Measurements from ENCODE around the gene CA7. TPM values are rescaled to one million over a fixed set of nuclear protein-coding genes. Genes with fewer than 3 reads are reported as not detected.

CA7 gene
- total RNA-seq (not detected in 2 replicates), polyA plus RNA-seq (not detected in 2 replicates), polyA minus RNA-seq (ENCODE audit: low replicate concordance) (not detected in 2 replicates)
- polyA plus RNA-seq (2012): not detected in 2 replicates

- H3K27ac ChIP-seq (ENCODE audit: insufficient read depth, low read length): no peak within 1 kb of the TSS
- no peaks in the 10 kb centered on the region for H4K20me1 ChIP-seq (ENCODE audit: control insufficient read depth, extremely low read depth, insufficient read depth, low read length)
- H3K4me3 ChIP-seq (replicated peaks in 1 of 4; ENCODE audit: control extremely low read depth in 1 of 4, insufficient read depth in 1 of 4, low read depth in 3 of 4, low read length in 4 of 4): peak within 1 kb of the TSS in 3 of 4 experiments; percentile 17 to 49 (median 19)
- H3K27me3 ChIP-seq (ENCODE audit: control insufficient read depth, insufficient read depth, low read length): peaks cover 51% of the 10 kb centered on the region
- TF ChIP-seq EZH2 (IDR thresholded peaks at IDR 0.05; ENCODE audit: low read length, missing control alignments) (peak; percentile 87), CTCF (conservative IDR thresholded peaks at IDR 0.05 in 1 of 2, IDR thresholded peaks at IDR 0.05 in 1 of 2; ENCODE audit: low read depth in 1 of 2, low read length in 2 of 2) (no peak)
- H3K79me2 ChIP-seq (ENCODE audit: control insufficient read depth, insufficient read depth, low read length): no peaks in the 10 kb centered on the region
- H3K4me2 ChIP-seq (ENCODE audit: extremely low read depth, insufficient read depth, low read length): peak within 1 kb of the TSS; percentile 58
- no peaks in the 10 kb centered on the region for H3K36me3 ChIP-seq (ENCODE audit: control insufficient read depth, insufficient read depth, low read length)
- H3K9ac ChIP-seq (ENCODE audit: insufficient read depth, low read length): no peak within 1 kb of the TSS
- no peaks in the 10 kb centered on the region for H3K9me3 ChIP-seq (ENCODE audit: control insufficient read depth, insufficient read depth, low read depth, low read length)
- no peaks in the 10 kb centered on the region for H3K4me1 ChIP-seq (ENCODE audit: control insufficient read depth, extremely low read depth, insufficient read depth, low read length)
- H2AFZ ChIP-seq (ENCODE audit: low read length): no peak within 1 kb of the TSS
- DNase-seq (ENCODE audit: low read depth in 2 of 2): no peak
These were observed at the start of gene CA7 for GRCh38 chr16:66844342-66845079. TSS of gene CA7 (plus strand) at chr16:66844414. CDS start at chr16:66844488, 74 bp downstream.

DNA sequence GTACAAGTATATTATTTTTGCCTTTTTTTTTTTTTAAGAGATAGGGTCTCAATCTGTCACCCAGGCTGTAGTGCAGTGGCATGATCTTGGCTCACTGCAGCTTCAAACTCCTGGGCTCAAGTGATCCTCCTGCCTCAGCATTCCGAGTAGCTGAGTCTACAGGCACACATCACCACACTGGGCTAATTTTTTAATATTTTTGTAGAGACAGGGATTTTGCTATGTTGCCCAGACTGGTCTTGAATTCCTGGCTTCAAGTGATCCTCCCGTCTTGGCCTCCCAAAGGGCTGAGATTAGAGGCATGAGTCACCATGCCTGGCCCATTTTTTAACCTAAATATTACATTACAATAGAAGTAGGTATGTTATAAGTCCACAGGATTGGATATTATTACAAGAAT, 46.1 kb upstream of the CA7 start:
- H3K27me3 ChIP-seq (ENCODE audit: control insufficient read depth, insufficient read depth, low read length): no peaks in the 10 kb centered on the region
- H2AFZ ChIP-seq (ENCODE audit: low read length): no peak overlapping the region
- no peak overlapping the region for H3K27ac ChIP-seq (ENCODE audit: insufficient read depth, low read length)
- no peak overlapping the region for H3K4me3 ChIP-seq (replicated peaks in 1 of 4; ENCODE audit: control extremely low read depth in 1 of 4, insufficient read depth in 1 of 4, low read depth in 3 of 4, low read length in 4 of 4)
- peak; percentile 14 to 29 for DNase-seq (ENCODE audit: low read depth in 2 of 2)
- H3K79me2 ChIP-seq (ENCODE audit: control insufficient read depth, insufficient read depth, low read length): no peaks in the 10 kb centered on the region
- H3K4me2 ChIP-seq (ENCODE audit: extremely low read depth, insufficient read depth, low read length): no peak overlapping the region
- no peaks in the 10 kb centered on the region for H3K9me3 ChIP-seq (ENCODE audit: control insufficient read depth, insufficient read depth, low read depth, low read length)
- no peak overlapping the region for H3K9ac ChIP-seq (ENCODE audit: insufficient read depth, low read length)
- H4K20me1 ChIP-seq (ENCODE audit: control insufficient read depth, extremely low read depth, insufficient read depth, low read length): no peaks in the 10 kb centered on the region
- TF ChIP-seq EZH2 (IDR thresholded peaks at IDR 0.05; ENCODE audit: low read length, missing control alignments) (no peak), CTCF (conservative IDR thresholded peaks at IDR 0.05 in 1 of 2, IDR thresholded peaks at IDR 0.05 in 1 of 2; ENCODE audit: low read depth in 1 of 2, low read length in 2 of 2) (no peak)
- H3K4me1 ChIP-seq (ENCODE audit: control insufficient read depth, extremely low read depth, insufficient read depth, low read length): no peaks in the 10 kb centered on the region
- H3K36me3 ChIP-seq (ENCODE audit: control insufficient read depth, insufficient read depth, low read length): peaks cover 6% of the 10 kb centered on the region

- peaks cover 12% of the 10 kb centered on the region for H3K36me3 ChIP-seq (ENCODE audit: control insufficient read depth, insufficient read depth, low read length)
- H2AFZ ChIP-seq (ENCODE audit: low read length): no peak overlapping the region
- H3K9ac ChIP-seq (ENCODE audit: insufficient read depth, low read length): no peak overlapping the region
- H3K79me2 ChIP-seq (ENCODE audit: control insufficient read depth, insufficient read depth, low read length): no peaks in the 10 kb centered on the region
- H3K27me3 ChIP-seq (ENCODE audit: control insufficient read depth, insufficient read depth, low read length): no peaks in the 10 kb centered on the region
- no peak overlapping the region for H3K27ac ChIP-seq (ENCODE audit: insufficient read depth, low read length)
- TF ChIP-seq EZH2 (IDR thresholded peaks at IDR 0.05; ENCODE audit: low read length, missing control alignments): no peak
- TF ChIP-seq CTCF (conservative IDR thresholded peaks at IDR 0.05 in 1 of 2, IDR thresholded peaks at IDR 0.05 in 1 of 2; ENCODE audit: low read depth in 1 of 2, low read length in 2 of 2): no peak
- no peaks in the 10 kb centered on the region for H4K20me1 ChIP-seq (ENCODE audit: control insufficient read depth, extremely low read depth, insufficient read depth, low read length)
- no peak overlapping the region for H3K4me3 ChIP-seq (replicated peaks in 1 of 4; ENCODE audit: control extremely low read depth in 1 of 4, insufficient read depth in 1 of 4, low read depth in 3 of 4, low read length in 4 of 4)
- H3K9me3 ChIP-seq (ENCODE audit: control insufficient read depth, insufficient read depth, low read depth, low read length): no peaks in the 10 kb centered on the region
- H3K4me2 ChIP-seq (ENCODE audit: extremely low read depth, insufficient read depth, low read length): no peak overlapping the region
- H3K4me1 ChIP-seq (ENCODE audit: control insufficient read depth, extremely low read depth, insufficient read depth, low read length): no peaks in the 10 kb centered on the region
- no peak for DNase-seq (ENCODE audit: low read depth in 2 of 2)
These were observed 43.4 kb upstream of the CA7 start for GRCh38 chr16:66800856-66801255.

Data from fibroblast of lung (primary cell).